ENCODE results near the gene FLT3LG.
A peak's percentile ranks its signal among the peaks of the same experiment; 100 is the strongest.

DNA sequence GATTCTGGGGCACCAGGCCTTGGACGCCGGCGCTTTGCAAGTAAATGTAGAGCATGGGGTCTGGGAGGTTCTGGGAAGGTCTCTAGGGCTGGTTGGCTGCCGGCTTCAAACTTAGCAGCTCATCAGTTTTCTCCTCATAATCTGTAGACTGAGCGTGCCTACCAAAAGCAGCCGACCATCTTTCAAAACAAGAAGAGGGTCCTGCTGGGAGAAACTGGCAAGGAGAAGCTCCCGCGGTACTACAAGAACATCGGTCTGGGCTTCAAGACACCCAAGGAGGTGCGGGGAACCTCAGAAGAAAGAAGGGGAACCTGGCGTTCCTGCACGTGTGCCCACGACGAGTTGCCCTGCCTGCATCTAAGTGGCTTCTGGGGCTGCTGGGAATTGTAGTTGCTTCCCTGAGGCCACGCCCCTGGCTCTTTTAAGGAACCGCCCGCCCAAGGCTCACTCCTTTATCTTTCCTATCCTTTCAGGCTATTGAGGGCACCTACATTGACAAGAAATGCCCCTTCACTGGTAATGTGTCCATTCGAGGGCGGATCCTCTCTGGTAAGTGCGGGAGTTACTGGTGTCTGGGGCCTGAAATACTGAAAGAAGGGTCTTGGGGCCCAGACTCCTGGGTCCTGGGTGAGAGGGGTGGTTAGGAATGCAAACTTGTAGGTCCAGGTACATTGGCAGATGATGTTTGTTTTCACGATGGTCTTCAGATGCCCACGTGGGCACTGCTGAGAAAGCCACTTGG lies 23.2 kb downstream of the FLT3LG start:
- TF ChIP-seq, protein P1, sequence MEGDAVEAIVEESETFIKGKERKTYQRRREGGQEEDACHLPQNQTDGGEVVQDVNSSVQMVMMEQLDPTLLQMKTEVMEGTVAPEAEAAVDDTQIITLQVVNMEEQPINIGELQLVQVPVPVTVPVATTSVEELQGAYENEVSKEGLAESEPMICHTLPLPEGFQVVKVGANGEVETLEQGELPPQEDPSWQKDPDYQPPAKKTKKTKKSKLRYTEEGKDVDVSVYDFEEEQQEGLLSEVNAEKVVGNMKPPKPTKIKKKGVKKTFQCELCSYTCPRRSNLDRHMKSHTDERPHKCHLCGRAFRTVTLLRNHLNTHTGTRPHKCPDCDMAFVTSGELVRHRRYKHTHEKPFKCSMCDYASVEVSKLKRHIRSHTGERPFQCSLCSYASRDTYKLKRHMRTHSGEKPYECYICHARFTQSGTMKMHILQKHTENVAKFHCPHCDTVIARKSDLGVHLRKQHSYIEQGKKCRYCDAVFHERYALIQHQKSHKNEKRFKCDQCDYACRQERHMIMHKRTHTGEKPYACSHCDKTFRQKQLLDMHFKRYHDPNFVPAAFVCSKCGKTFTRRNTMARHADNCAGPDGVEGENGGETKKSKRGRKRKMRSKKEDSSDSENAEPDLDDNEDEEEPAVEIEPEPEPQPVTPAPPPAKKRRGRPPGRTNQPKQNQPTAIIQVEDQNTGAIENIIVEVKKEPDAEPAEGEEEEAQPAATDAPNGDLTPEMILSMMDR (IDR thresholded peaks at IDR 0.05): no peak
- TF ChIP-seq POLR2A (IDR thresholded peaks at IDR 0.05): peak in 1 of 2 donors; percentile 41
